B cell (primary cell): ENCODE results near the gene SECTM1. TPM values are rescaled to one million over a fixed set of nuclear protein-coding genes. Genes with fewer than 3 reads are reported as not detected.

Source experiments
- ATAC-seq: fragments of 200-7000 bp; cut with Tn5 transposase; one replicate; pipeline ENCODE4 v1.10.0; 2021; ENCODE audit warnings: low read depth, mild to moderate bottlenecking, moderate number of reproducible peaks, moderate library complexity
- CTCF ChIA-PET: fragments of 350-600 bp; sonication (Branson Sonifier 250); formaldehyde crosslinking; loops from one replicate; lab custom pipeline; 2021; ENCODE audit warnings: antibody characterized with exemption, inconsistent platforms; lab: Charles Lee
- POLR2A ChIA-PET: fragments of 350-600 bp; sonication (Branson Sonifier 250); formaldehyde crosslinking; loops from one replicate; lab custom pipeline; 2021; ENCODE audit warnings: antibody characterized with exemption; lab: Charles Lee
- DNase-seq: peaks from one replicate; pipeline ENCODE4 v3.0.0; 2013
- H2AFZ ChIP-seq: 2 replicates; pipeline ENCODE4 v1.6.1; 2012; ENCODE audit warnings: mild to moderate bottlenecking, low read depth, low read length; ENCODE audit not compliant: insufficient read depth, poor library complexity, severe bottlenecking
- H3K27ac ChIP-seq, 2 donors: 1 replicate in 1 of 2; 2 replicates in 1 of 2; pipeline ENCODE4 v1.5.1; 2012 to 2013; ENCODE audit warnings: low read length in 2 of 2, mild to moderate bottlenecking in 2 of 2, moderate library complexity in 1 of 2
- H3K27me3 ChIP-seq, 4 experiments: fragments of 200-600 bp in 1 of 4; sonication (generic) in 1 of 4; replicated peaks in 1 of 4; 1 replicate in 2 of 4; 2 replicates in 2 of 4; pipeline versions ENCODE4 v1.6.1 to v1.7.0; 2013 to 2016; ENCODE audit warnings: low read length in 3 of 4, mild to moderate bottlenecking in 2 of 4, mixed read lengths in 1 of 4, moderate library complexity in 1 of 4; ENCODE audit not compliant: insufficient read depth in 4 of 4, control insufficient read depth in 3 of 4; ENCODE audit errors: control extremely low read depth in 1 of 4
- H3K36me3 ChIP-seq, 2 experiments: replicated peaks in 1 of 2; 1 replicate in 1 of 2; 2 replicates in 1 of 2; pipeline versions ENCODE4 v1.6.1 to v1.7.1; 2013; ENCODE audit warnings: low read length in 1 of 2; ENCODE audit not compliant: insufficient read depth in 2 of 2, control insufficient read depth in 1 of 2; ENCODE audit errors: control extremely low read depth in 1 of 2, extremely low read depth in 1 of 2
- H3K4me1 ChIP-seq, 2 donors: fragments of 200-600 bp in 1 of 2; sonication (generic) in 1 of 2; 1 replicate in 1 of 2; 2 replicates in 1 of 2; pipeline versions ENCODE4 v1.5.1 to v1.6.1; 2013 to 2017; ENCODE audit warnings: low read length in 2 of 2; ENCODE audit not compliant: control insufficient read depth in 2 of 2, insufficient read depth in 2 of 2
- H3K4me2 ChIP-seq: replicated peaks from 2 replicates; pipeline ENCODE3; 2012; ENCODE audit warnings: mild to moderate bottlenecking, low read depth, low read length; ENCODE audit not compliant: poor library complexity, severe bottlenecking
- H3K4me3 ChIP-seq, 5 experiments: fragments of 200-600 bp in 1 of 5; sonication (generic) in 1 of 5; 1 replicate in 3 of 5; 2 replicates in 2 of 5; pipeline versions ENCODE4 v1.5.1 to v1.7.0; 2011 to 2016; ENCODE audit warnings: low read length in 4 of 5, mild to moderate bottlenecking in 4 of 5, low read depth in 2 of 5, control low read depth in 1 of 5, moderate library complexity in 1 of 5; ENCODE audit not compliant: insufficient read depth in 1 of 5; ENCODE audit errors: control extremely low read depth in 1 of 5, extremely low read depth in 1 of 5
- H3K79me2 ChIP-seq: fragments of 200-600 bp; sonication (generic); one replicate; pipeline ENCODE4 v1.6.0; 2016; ENCODE audit warnings: low read length; ENCODE audit not compliant: control insufficient read depth, insufficient read depth
- H3K9ac ChIP-seq: fragments of 200-600 bp; sonication (generic); 2 replicates; pipeline ENCODE4 v1.6.1; 2017; ENCODE audit warnings: mild to moderate bottlenecking, low read length, moderate library complexity
- H3K9me3 ChIP-seq, 3 donors: one replicate each; pipeline versions ENCODE4 v1.6.1 to v1.7.1; 2013; ENCODE audit warnings: low read length in 2 of 3; ENCODE audit not compliant: control insufficient read depth in 2 of 3, insufficient read depth in 1 of 3; ENCODE audit errors: control extremely low read depth in 1 of 3
- H4K20me1 ChIP-seq: 2 replicates; pipeline ENCODE4 v1.6.0; 2012; ENCODE audit warnings: mild to moderate bottlenecking, low read length; ENCODE audit not compliant: insufficient read depth, control insufficient read depth, poor library complexity, severe bottlenecking
- H3K27ac Mint-ChIP-seq: one replicate; pipeline ENCODE4 v1.8.0; 2021; ENCODE audit warnings: mixed read lengths
- H3K27me3 Mint-ChIP-seq: one replicate; pipeline ENCODE4 v1.8.0; 2021; ENCODE audit warnings: mixed read lengths
- H3K4me1 Mint-ChIP-seq: one replicate; pipeline ENCODE4 v1.8.0; 2021; ENCODE audit warnings: mixed read lengths
- H3K4me3 Mint-ChIP-seq: one replicate; pipeline ENCODE4 v1.8.0; 2021; ENCODE audit warnings: mixed read lengths
- H3K9me3 Mint-ChIP-seq: one replicate; pipeline ENCODE4 v1.8.0; 2022; ENCODE audit warnings: mixed read lengths; ENCODE audit not compliant: insufficient read depth
- EZH2 ChIP-seq: IDR thresholded peaks from 2 replicates; pipeline ENCODE4 v1.6.1; 2012; ENCODE audit warnings: borderline replicate concordance, low read depth, mild to moderate bottlenecking, moderate library complexity, low read length; ENCODE audit not compliant: insufficient read depth, poor library complexity, severe bottlenecking
- WGBS: methylation state at CpG from one replicate; pipeline ENCODE4 v1.1.5; 2013; ENCODE audit warnings: missing lambda C conversion rate; ENCODE audit not compliant: insufficient coverage; 5-methylcytosine and 5-hydroxymethylcytosine counted together
- intact Hi-C: fragments of 100-400 bp; cut with micrococcal nuclease; formaldehyde crosslinking; loops from one replicate; pipeline ENCODE4 v1.10.0; 2022
- polyA plus RNA-seq: library from polyadenylated mRNA; depleted of rRNA; stranded (reverse); fragments of >200 nt; gene quantifications from 2 replicates; pipeline ENCODE4 v1.2.3, GENCODE V29; 2012
- total RNA-seq, 2 donors: library from RNA; stranded (reverse); fragments of 120-200 nt in 1 of 2; gene quantifications; 1 replicate in 1 of 2; 2 replicates in 1 of 2; pipeline versions ENCODE4 v1.2.3 to v1.2.4, GENCODE V29; 2013 to 2022
- TF ChIP-seq, protein P1 (sequence below): fragments of 200-600 bp; IDR thresholded peaks from one replicate; pipeline ENCODE4 v1.8.0; 2022; ENCODE audit warnings: antibody characterized with exemption, mild to moderate bottlenecking

SECTM1 gene
- total and polyA plus RNA-seq, 2 donors (not counting 1 experiment from before 2014, with no cell fraction given) = 0.17 to 1.2 TPM

DNA sequence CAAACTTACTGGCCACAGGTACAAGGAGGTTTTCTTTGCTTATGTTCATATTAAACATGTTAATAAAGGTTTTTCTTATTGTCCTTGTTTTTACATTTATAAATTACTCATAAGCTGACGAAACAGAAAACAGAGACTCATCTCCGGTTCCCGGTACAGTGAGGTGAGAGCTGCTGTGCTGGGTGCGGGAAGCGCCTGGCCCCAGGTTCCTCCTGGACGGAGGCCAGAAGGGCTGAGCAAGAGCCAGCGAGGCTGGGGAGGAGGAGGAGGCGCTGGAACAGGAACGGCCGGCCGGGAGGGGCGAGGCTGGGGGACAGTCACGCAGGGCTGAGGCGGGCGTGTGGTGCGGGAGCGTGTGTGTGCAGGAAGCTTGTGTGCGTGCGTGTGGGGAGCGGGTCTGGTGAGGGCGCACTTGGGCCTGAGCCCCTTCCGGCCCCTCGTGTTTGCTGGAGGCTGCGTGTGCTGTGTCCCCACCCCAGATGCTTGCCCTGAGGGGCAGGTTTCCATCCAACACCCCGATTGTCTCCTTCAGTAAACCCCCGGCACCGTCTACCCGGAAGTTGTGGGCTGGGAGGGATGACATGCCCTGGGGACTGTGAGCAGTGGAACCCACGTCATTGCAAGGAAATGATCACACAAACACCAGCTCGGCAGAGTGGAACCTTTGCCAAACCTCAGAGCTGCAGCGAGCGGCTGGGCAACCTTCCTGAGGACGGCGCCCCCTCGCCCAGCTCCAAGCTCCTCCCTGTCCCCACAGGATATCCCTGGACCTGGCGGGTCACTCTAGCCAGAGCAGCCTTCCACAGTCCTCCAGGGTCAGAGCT is 35.6 kb downstream of the SECTM1 start:
- no peaks in the 10 kb centered on the region for H3K9me3 ChIP-seq
- peaks cover 45 to 69% of the 10 kb centered on the region in 2 donors for H3K4me1 ChIP-seq
- H3K4me3 ChIP-seq = peak overlapping the region; percentile 71 to 99 (median 87)
- peak overlapping the region; percentile 58 for H2AFZ ChIP-seq
- DNase-seq = peak; percentile 97
- H3K27me3 ChIP-seq = no peaks in the 10 kb centered on the region
- ChIA-PET POLR2A (interaction anchor here (0.5 to 2.9 kb wide), 17 partner anchors 15 to 275 kb away, joined by 3 to 20 read pairs (median 6); partner anchors contain the start of genes CCDC57, CENPX, CSNK1D and DCXR), CTCF (interaction anchor here (0.8 to 6.4 kb wide), 13 partner anchors 12 to 92 kb away, joined by 3 to 68 read pairs (median 5); partner anchors contain the start of genes CD7, CSNK1D and SECTM1)
- H4K20me1 ChIP-seq = no peaks in the 10 kb centered on the region
- H3K36me3 ChIP-seq = no peaks in the 10 kb centered on the region
- H3K27ac Mint-ChIP-seq = peak overlapping the region; percentile 100
- WGBS = under 1% methylated on average over 30 of the region's 36 CpGs
- H3K4me2 ChIP-seq = peak overlapping the region; percentile 99
- intact Hi-C loops = loop anchor here (1.0 to 10.0 kb wide), 5 partner anchors 25 to 433 kb away; partner anchors contain the start of genes CSNK1D, HEXD, OGFOD3 and P4HB
- H3K9me3 Mint-ChIP-seq = no peaks in the 10 kb centered on the region
- H3K27ac ChIP-seq = peak overlapping the region; percentile 99 to 100
- peak overlapping the region; percentile 99 for H3K9ac ChIP-seq
- peak overlapping the region; percentile 99 for H3K4me3 Mint-ChIP-seq
- H3K4me1 Mint-ChIP-seq = peaks cover 73% of the 10 kb centered on the region
- TF ChIP-seq EZH2 = no peak
- TF ChIP-seq, protein P1, sequence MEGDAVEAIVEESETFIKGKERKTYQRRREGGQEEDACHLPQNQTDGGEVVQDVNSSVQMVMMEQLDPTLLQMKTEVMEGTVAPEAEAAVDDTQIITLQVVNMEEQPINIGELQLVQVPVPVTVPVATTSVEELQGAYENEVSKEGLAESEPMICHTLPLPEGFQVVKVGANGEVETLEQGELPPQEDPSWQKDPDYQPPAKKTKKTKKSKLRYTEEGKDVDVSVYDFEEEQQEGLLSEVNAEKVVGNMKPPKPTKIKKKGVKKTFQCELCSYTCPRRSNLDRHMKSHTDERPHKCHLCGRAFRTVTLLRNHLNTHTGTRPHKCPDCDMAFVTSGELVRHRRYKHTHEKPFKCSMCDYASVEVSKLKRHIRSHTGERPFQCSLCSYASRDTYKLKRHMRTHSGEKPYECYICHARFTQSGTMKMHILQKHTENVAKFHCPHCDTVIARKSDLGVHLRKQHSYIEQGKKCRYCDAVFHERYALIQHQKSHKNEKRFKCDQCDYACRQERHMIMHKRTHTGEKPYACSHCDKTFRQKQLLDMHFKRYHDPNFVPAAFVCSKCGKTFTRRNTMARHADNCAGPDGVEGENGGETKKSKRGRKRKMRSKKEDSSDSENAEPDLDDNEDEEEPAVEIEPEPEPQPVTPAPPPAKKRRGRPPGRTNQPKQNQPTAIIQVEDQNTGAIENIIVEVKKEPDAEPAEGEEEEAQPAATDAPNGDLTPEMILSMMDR = no peak
- H3K27me3 Mint-ChIP-seq = no peaks in the 10 kb centered on the region
- H3K79me2 ChIP-seq = no peaks in the 10 kb centered on the region
- peak; percentile 74 for ATAC-seq
